HCT116 (cell line): ENCODE results near the gene GPX3. TPM values are rescaled to one million over a fixed set of nuclear protein-coding genes. Genes with fewer than 3 reads are reported as not detected.

Source experiments
- ATAC-seq: fragments of 200-7000 bp; cut with Tn5 transposase; 2 replicates; pipeline ENCODE4 v1.9.1; 2020; ENCODE audit warnings: mild to moderate bottlenecking, moderate library complexity
- BruUV-seq: library from RNA; stranded (reverse); fragments of 400-500 nt; replicated peaks from 2 replicates; lab custom pipeline; 2021; lab: Mats Ljungman, UMichigan
- CTCF ChIA-PET: fragments of 300-600 bp; sonication (Branson Sonifier 250); formaldehyde crosslinking; loops from one replicate; lab custom pipeline; 2021; ENCODE audit warnings: antibody characterized with exemption; lab: Charles Lee
- POLR2A ChIA-PET: fragments of 300-600, 350-600 bp; sonication (Branson Sonifier 250); formaldehyde crosslinking; loops from one replicate; lab custom pipeline; 2021; ENCODE audit warnings: antibody characterized with exemption; lab: Charles Lee
- RAD21 ChIA-PET, 2 experiments: fragments of 300-600 bp; sonication (Branson Sonifier 250); formaldehyde crosslinking; loops; one replicate each; lab custom pipeline; 2023; ENCODE audit warnings: low total read pairs in 2 of 2; ENCODE audit not compliant: uncharacterized antibody in 2 of 2, unreplicated experiment in 2 of 2, low non-redundant PET in 1 of 2; lab: Charles Lee
- DNase-seq: peaks from one replicate; pipeline ENCODE4 v3.0.0-alpha.2; 2010; ENCODE audit warnings: low read depth, low spot score
- H2AFZ ChIP-seq: fragments of 200-600 bp; shearing (Covaris generic), sonication (generic); 2 replicates; pipeline ENCODE4 v1.6.1; 2017; ENCODE audit warnings: low read depth, mixed run types, mixed read lengths, antibody characterized with exemption, low read length; ENCODE audit not compliant: poor library complexity, severe bottlenecking
- H3K27ac ChIP-seq: 2 replicates; pipeline ENCODE4 v1.5.1; 2012; ENCODE audit warnings: low read depth, low read length
- H3K27me3 ChIP-seq: fragments of 200-600 bp; sonication (generic); 2 replicates; pipeline ENCODE4 v1.6.1; 2016; ENCODE audit warnings: mixed run types, low read length, mixed read lengths; ENCODE audit not compliant: insufficient read depth
- H3K36me3 ChIP-seq, 2 experiments: fragments of 200-500 bp in 1 of 2; fragments of 200-600 bp in 1 of 2; sonication (Bioruptor generic) in 1 of 2; sonication (generic) in 1 of 2; 2 replicates each; pipeline versions ENCODE4 v1.5.1 to v1.6.1; 2014 to 2016; ENCODE audit warnings: low read length in 2 of 2, inconsistent platforms in 1 of 2, mixed read lengths in 1 of 2, mixed run types in 1 of 2; ENCODE audit not compliant: insufficient read depth in 2 of 2, control insufficient read depth in 1 of 2
- H3K4me1 ChIP-seq, 2 experiments: fragments of 200-600 bp in 1 of 2; sonication (generic) in 1 of 2; 2 replicates each; pipeline versions ENCODE4 v1.5.1 to v1.6.1; 2012 to 2017; ENCODE audit warnings: low read length in 2 of 2, inconsistent platforms in 1 of 2, mild to moderate bottlenecking in 1 of 2, mixed read lengths in 1 of 2, mixed run types in 1 of 2, moderate library complexity in 1 of 2; ENCODE audit not compliant: insufficient read depth in 2 of 2, control insufficient read depth in 1 of 2
- H3K4me2 ChIP-seq: fragments of 200-600 bp; sonication (generic); 2 replicates; pipeline ENCODE4 v1.6.1; 2017; ENCODE audit warnings: mixed run types, low read length, mixed read lengths
- H3K4me3 ChIP-seq, 2 experiments: fragments of 200-600 bp in 1 of 2; sonication (generic) in 1 of 2; replicated peaks in 1 of 2; 2 replicates each; pipeline ENCODE4 v1.5.1; 2011 to 2016; ENCODE audit warnings: low read length in 2 of 2, control low read depth in 1 of 2, low read depth in 1 of 2, mild to moderate bottlenecking in 1 of 2, mixed read lengths in 1 of 2, mixed run types in 1 of 2
- H3K79me2 ChIP-seq: fragments of 200-600 bp; sonication (generic); 2 replicates; pipeline ENCODE4 v1.6.1; 2017; ENCODE audit warnings: mild to moderate bottlenecking, mixed run types, low read length, moderate library complexity, mixed read lengths; ENCODE audit not compliant: insufficient read depth
- H3K9ac ChIP-seq: fragments of 200-600 bp; sonication (generic); 2 replicates; pipeline ENCODE4 v1.6.1; 2016; ENCODE audit warnings: low read length, mixed read lengths
- H3K9me2 ChIP-seq: fragments of 200-600 bp; sonication (generic), shearing (Covaris generic); 2 replicates; pipeline ENCODE4 v1.6.1; 2017; ENCODE audit warnings: mixed run types, mild to moderate bottlenecking, moderate library complexity; ENCODE audit not compliant: insufficient read depth
- H3K9me3 ChIP-seq, 2 experiments: fragments of 200-500 bp in 1 of 2; fragments of 200-600 bp in 1 of 2; sonication (Bioruptor generic) in 1 of 2; sonication (generic) in 1 of 2; 2 replicates each; pipeline ENCODE4 v1.6.1; 2014 to 2017; ENCODE audit warnings: low read length in 2 of 2, mixed read lengths in 2 of 2, inconsistent platforms in 1 of 2, low read depth in 1 of 2, mild to moderate bottlenecking in 1 of 2, mixed run types in 1 of 2, moderate library complexity in 1 of 2; ENCODE audit not compliant: control insufficient read depth in 1 of 2, insufficient read depth in 1 of 2
- H4K20me1 ChIP-seq: fragments of 200-600 bp; sonication (generic), shearing (Covaris generic); 2 replicates; pipeline ENCODE4 v1.6.1; 2017; ENCODE audit warnings: mixed run types, mild to moderate bottlenecking, moderate library complexity; ENCODE audit not compliant: insufficient read depth
- CEBPB ChIP-seq: IDR thresholded peaks from 2 replicates; pipeline ENCODE4 v1.6.1; 2012; ENCODE audit warnings: low read depth
- EGR1 ChIP-seq: IDR thresholded peaks from 2 replicates; pipeline ENCODE4 v1.6.1; 2012; ENCODE audit warnings: low read depth
- EZH2 ChIP-seq: fragments of 200-600 bp; sonication (generic); IDR thresholded peaks from 2 replicates; pipeline ENCODE4 v1.6.1; 2017; ENCODE audit warnings: antibody characterized with exemption, mixed run types
- EZH2phosphoT487 ChIP-seq: fragments of 200-600 bp; IDR thresholded peaks from 2 replicates; pipeline ENCODE4 v1.6.1; 2018; ENCODE audit warnings: antibody characterized with exemption, borderline replicate concordance
- FOSL1 ChIP-seq: IDR thresholded peaks from 2 replicates; pipeline ENCODE4 v1.6.1; 2012; ENCODE audit warnings: low read depth
- JUND ChIP-seq: IDR thresholded peaks from 2 replicates; pipeline ENCODE4 v1.6.1; 2012
- MAX ChIP-seq: IDR thresholded peaks from 2 replicates; pipeline ENCODE4 v1.6.1; 2012
- POLR2A ChIP-seq: IDR thresholded peaks from 2 replicates; pipeline ENCODE4 v1.7.0; 2011; ENCODE audit warnings: borderline replicate concordance; ENCODE audit not compliant: insufficient read depth, insufficient read length; ENCODE audit errors: extremely low read depth
- POLR2AphosphoS5 ChIP-seq: IDR thresholded peaks from 2 replicates; pipeline ENCODE4 v1.6.1; 2011; ENCODE audit warnings: mild to moderate bottlenecking, low read depth, low read length, moderate library complexity
- RAD21 ChIP-seq: IDR thresholded peaks from 2 replicates; pipeline ENCODE4 v1.6.1; 2012; ENCODE audit warnings: low read depth, mild to moderate bottlenecking
- SP1 ChIP-seq: IDR thresholded peaks from 2 replicates; pipeline ENCODE4 v1.6.1; 2012; ENCODE audit warnings: low read depth
- SRF ChIP-seq: IDR thresholded peaks from 2 replicates; pipeline ENCODE4 v1.6.1; 2012; ENCODE audit warnings: low read depth
- TCF7L2 ChIP-seq: IDR thresholded peaks from 2 replicates; pipeline ENCODE4 v1.7.0; 2011; ENCODE audit warnings: borderline replicate concordance, inconsistent platforms; ENCODE audit not compliant: insufficient read depth, insufficient read length; ENCODE audit errors: extremely low read depth
- YY1 ChIP-seq: IDR thresholded peaks from 2 replicates; pipeline ENCODE4 v1.6.1; 2011; ENCODE audit warnings: low read length, low read depth, moderate library complexity, mild to moderate bottlenecking; ENCODE audit not compliant: insufficient replicate concordance; ENCODE audit errors: extremely low read depth
- ZFX ChIP-seq: fragments of 450-650 bp; IDR thresholded peaks from 2 replicates; pipeline ENCODE4 v1.6.1; 2017
- ZNF274 ChIP-seq: fragments of 200-500 bp; sonication (Bioruptor generic); IDR thresholded peaks from 2 replicates; pipeline ENCODE4 v1.6.1; 2014; ENCODE audit warnings: mild to moderate bottlenecking, low read depth, low read length, inconsistent platforms
- intact Hi-C: fragments of 100-400 bp; cut with micrococcal nuclease; formaldehyde crosslinking; loops from 2 replicates; pipeline ENCODE4 v1.10.0; 2022
- total RNA-seq: library from RNA; stranded (reverse); gene quantifications from one replicate; pipeline ENCODE4 v1.2.1, GENCODE V29; 2021; ENCODE audit not compliant: unreplicated experiment
- TF ChIP-seq, protein P1 (sequence below): IDR thresholded peaks from 2 replicates; pipeline ENCODE4 v1.6.1; 2012; ENCODE audit warnings: low read depth
- TF ChIP-seq, protein P2 (sequence below): IDR thresholded peaks from 2 replicates; pipeline ENCODE4 v1.6.1; 2012
- TF ChIP-seq, protein P3 (sequence below), 3 experiments: fragments of 200-600 bp in 1 of 3; sonication (generic) in 1 of 3; IDR thresholded peaks in 2 of 3; conservative IDR thresholded peaks in 1 of 3; 2 replicates each; pipeline ENCODE4 v1.5.1; 2012 to 2017; ENCODE audit warnings: low read depth in 2 of 3, low read length in 2 of 3, antibody characterized with exemption in 1 of 3, borderline replicate concordance in 1 of 3, control low read depth in 1 of 3, mild to moderate bottlenecking in 1 of 3, mixed read lengths in 1 of 3, mixed run types in 1 of 3, moderate library complexity in 1 of 3; ENCODE audit not compliant: insufficient read depth in 1 of 3
- TF ChIP-seq, protein P4 (sequence below): IDR thresholded peaks from 2 replicates; pipeline ENCODE4 v1.6.1; 2011; ENCODE audit warnings: mild to moderate bottlenecking, low read length, moderate library complexity; ENCODE audit not compliant: insufficient replicate concordance; ENCODE audit errors: extremely low read depth

The GPX3 gene
- total RNA-seq, 1 experiment from 2014 or later = 0.96 TPM

DNA sequence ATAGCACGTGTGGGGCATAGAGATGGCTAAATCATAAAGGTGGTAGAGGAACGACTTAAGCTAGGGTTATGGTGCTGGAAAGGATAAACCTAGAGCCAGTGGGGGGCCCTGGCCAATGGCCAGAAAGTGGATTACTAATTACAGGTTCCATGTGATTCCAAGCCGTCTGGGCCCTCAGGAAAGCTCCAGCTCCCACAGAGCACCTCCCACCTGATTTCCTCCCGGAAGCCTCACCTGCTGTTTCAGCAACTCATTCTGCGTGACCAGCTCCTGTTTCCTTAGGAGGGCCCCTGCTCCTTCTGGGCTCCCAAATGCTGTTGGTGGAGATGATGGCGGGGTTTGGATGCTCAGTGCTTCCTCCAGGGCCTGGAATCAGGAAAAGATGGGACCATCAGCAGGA lies 16.2 kb downstream of the GPX3 start:
- ChIA-PET RAD21 (no interaction called here), CTCF (interaction anchor here (1.3 to 2.0 kb wide), 3 partner anchors 12 to 34 kb away, joined by 3 to 6 read pairs (median 4); no protein-coding TSS in a partner anchor)
- no peaks in the 10 kb centered on the region for H3K9me2 ChIP-seq
- no peaks in the 10 kb centered on the region for H3K79me2 ChIP-seq
- H2AFZ ChIP-seq = no peak overlapping the region
- no peaks in the 10 kb centered on the region for H3K9me3 ChIP-seq
- no peak overlapping the region for H3K27ac ChIP-seq
- H3K4me3 ChIP-seq = no peak overlapping the region
- no TSS peak for BruUV-seq
- H3K27me3 ChIP-seq = no peaks in the 10 kb centered on the region
- no peak for DNase-seq
- TF ChIP-seq SRF = no peak
- TF ChIP-seq, protein P1, sequence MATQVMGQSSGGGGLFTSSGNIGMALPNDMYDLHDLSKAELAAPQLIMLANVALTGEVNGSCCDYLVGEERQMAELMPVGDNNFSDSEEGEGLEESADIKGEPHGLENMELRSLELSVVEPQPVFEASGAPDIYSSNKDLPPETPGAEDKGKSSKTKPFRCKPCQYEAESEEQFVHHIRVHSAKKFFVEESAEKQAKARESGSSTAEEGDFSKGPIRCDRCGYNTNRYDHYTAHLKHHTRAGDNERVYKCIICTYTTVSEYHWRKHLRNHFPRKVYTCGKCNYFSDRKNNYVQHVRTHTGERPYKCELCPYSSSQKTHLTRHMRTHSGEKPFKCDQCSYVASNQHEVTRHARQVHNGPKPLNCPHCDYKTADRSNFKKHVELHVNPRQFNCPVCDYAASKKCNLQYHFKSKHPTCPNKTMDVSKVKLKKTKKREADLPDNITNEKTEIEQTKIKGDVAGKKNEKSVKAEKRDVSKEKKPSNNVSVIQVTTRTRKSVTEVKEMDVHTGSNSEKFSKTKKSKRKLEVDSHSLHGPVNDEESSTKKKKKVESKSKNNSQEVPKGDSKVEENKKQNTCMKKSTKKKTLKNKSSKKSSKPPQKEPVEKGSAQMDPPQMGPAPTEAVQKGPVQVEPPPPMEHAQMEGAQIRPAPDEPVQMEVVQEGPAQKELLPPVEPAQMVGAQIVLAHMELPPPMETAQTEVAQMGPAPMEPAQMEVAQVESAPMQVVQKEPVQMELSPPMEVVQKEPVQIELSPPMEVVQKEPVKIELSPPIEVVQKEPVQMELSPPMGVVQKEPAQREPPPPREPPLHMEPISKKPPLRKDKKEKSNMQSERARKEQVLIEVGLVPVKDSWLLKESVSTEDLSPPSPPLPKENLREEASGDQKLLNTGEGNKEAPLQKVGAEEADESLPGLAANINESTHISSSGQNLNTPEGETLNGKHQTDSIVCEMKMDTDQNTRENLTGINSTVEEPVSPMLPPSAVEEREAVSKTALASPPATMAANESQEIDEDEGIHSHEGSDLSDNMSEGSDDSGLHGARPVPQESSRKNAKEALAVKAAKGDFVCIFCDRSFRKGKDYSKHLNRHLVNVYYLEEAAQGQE = no peak
- TF ChIP-seq, protein P2, sequence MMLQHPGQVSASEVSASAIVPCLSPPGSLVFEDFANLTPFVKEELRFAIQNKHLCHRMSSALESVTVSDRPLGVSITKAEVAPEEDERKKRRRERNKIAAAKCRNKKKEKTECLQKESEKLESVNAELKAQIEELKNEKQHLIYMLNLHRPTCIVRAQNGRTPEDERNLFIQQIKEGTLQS = no peak
- TF ChIP-seq, protein P3, sequence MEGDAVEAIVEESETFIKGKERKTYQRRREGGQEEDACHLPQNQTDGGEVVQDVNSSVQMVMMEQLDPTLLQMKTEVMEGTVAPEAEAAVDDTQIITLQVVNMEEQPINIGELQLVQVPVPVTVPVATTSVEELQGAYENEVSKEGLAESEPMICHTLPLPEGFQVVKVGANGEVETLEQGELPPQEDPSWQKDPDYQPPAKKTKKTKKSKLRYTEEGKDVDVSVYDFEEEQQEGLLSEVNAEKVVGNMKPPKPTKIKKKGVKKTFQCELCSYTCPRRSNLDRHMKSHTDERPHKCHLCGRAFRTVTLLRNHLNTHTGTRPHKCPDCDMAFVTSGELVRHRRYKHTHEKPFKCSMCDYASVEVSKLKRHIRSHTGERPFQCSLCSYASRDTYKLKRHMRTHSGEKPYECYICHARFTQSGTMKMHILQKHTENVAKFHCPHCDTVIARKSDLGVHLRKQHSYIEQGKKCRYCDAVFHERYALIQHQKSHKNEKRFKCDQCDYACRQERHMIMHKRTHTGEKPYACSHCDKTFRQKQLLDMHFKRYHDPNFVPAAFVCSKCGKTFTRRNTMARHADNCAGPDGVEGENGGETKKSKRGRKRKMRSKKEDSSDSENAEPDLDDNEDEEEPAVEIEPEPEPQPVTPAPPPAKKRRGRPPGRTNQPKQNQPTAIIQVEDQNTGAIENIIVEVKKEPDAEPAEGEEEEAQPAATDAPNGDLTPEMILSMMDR (IDR thresholded peaks at IDR 0.05 in 2 of 3, conservative IDR thresholded peaks at IDR 0.05 in 1 of 3; ENCODE audit: borderline replicate concordance in 1 of 3, insufficient read depth in 1 of 3, low read depth in 2 of 3, low read length in 2 of 3) = no peak
- no peak for TF ChIP-seq ZNF274
- TF ChIP-seq ZFX = no peak
- TF ChIP-seq EZH2 = no peak
- TF ChIP-seq FOSL1 = no peak
- TF ChIP-seq POLR2AphosphoS5 = no peak
- no peak for TF ChIP-seq EZH2phosphoT487
- TF ChIP-seq TCF7L2 = no peak
- TF ChIP-seq, protein P4, sequence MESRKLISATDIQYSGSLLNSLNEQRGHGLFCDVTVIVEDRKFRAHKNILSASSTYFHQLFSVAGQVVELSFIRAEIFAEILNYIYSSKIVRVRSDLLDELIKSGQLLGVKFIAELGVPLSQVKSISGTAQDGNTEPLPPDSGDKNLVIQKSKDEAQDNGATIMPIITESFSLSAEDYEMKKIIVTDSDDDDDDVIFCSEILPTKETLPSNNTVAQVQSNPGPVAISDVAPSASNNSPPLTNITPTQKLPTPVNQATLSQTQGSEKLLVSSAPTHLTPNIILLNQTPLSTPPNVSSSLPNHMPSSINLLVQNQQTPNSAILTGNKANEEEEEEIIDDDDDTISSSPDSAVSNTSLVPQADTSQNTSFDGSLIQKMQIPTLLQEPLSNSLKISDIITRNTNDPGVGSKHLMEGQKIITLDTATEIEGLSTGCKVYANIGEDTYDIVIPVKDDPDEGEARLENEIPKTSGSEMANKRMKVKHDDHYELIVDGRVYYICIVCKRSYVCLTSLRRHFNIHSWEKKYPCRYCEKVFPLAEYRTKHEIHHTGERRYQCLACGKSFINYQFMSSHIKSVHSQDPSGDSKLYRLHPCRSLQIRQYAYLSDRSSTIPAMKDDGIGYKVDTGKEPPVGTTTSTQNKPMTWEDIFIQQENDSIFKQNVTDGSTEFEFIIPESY = no peak
- no peak for TF ChIP-seq SP1
- no peak for TF ChIP-seq POLR2A
- no peak for TF ChIP-seq MAX
- no peak for TF ChIP-seq CEBPB
- TF ChIP-seq YY1 = no peak
- no peak for TF ChIP-seq RAD21
- no peak for TF ChIP-seq JUND
- TF ChIP-seq EGR1 = no peak
- TF ChIP-seq, all 23 proteins: peak for 0
- H3K4me1 ChIP-seq = peaks cover 4 to 52% of the 10 kb centered on the region in 2 experiments; a peak in 3 of 4 replicates
- H3K36me3 ChIP-seq = peaks cover 10 to 13% of the 10 kb centered on the region in 2 experiments; a peak in 2 of 4 replicates
- no peak overlapping the region for H3K4me2 ChIP-seq
- intact Hi-C loops = no loop called here
- H3K9ac ChIP-seq = no peak overlapping the region
- ATAC-seq = no peak
- H4K20me1 ChIP-seq = no peaks in the 10 kb centered on the region
- POLR2A ChIA-PET = no interaction called here
